ENCODE results near the gene LBHD2.

LBHD2 gene

GRCh38 chr14:103067231-103067954 is 16.6 kb upstream of the LBHD2 start:
- intact Hi-C loops (cut with DNase I) = no loop called here
- DNase-seq = peak in 2 of 10 donors; percentile 28 to 47

- intact Hi-C loops (cut with DNase I) = no loop called here
- DNase-seq = peak in 2 of 10 donors; percentile 44 to 63
These were observed 15.5 kb upstream of the LBHD2 start for GRCh38 chr14:103068351-103069073.

- peak in 2 of 10 donors; percentile 56 to 62 for DNase-seq
- intact Hi-C loops (cut with DNase I) = no loop called here
These were observed 13.6 kb upstream of the LBHD2 start for GRCh38 chr14:103070263-103070885.

GRCh38 chr14:103070971-103071542 is 13.0 kb upstream of the LBHD2 start:
- DNase-seq = peak in 3 of 10 donors; percentile 62 to 74 (median 62)
- intact Hi-C loops (cut with DNase I) = no loop called here

GRCh38 chr14:103071544-103072251 is 12.3 kb upstream of the LBHD2 start:
- intact Hi-C loops (cut with DNase I) = no loop called here
- peak in 3 of 10 donors; percentile 55 to 63 (median 62) for DNase-seq

GRCh38 chr14:103072595-103073366 is 11.2 kb upstream of the LBHD2 start:
- intact Hi-C loops (cut with DNase I) = no loop called here
- peak in 4 of 10 donors; percentile 9 to 77 (median 68) for DNase-seq

- DNase-seq = peak in 4 of 10 donors; percentile 21 to 81 (median 66)
- intact Hi-C loops (cut with DNase I) = no loop called here
These were observed 10.6 kb upstream of the LBHD2 start for GRCh38 chr14:103073367-103073875.

- DNase-seq = peak in 3 of 10 donors; percentile 10 to 66 (median 56)
- intact Hi-C loops (cut with DNase I) = no loop called here
These were observed 9.9 kb upstream of the LBHD2 start for GRCh38 chr14:103073876-103074728.

GRCh38 chr14:103074729-103075367 is 9.2 kb upstream of the LBHD2 start:
- intact Hi-C loops (cut with DNase I) = loop anchor here (5.0 kb wide), 1 partner anchor 383 kb away; no protein-coding TSS in a partner anchor
- DNase-seq = peak in 3 of 10 donors; percentile 24 to 82 (median 57)

- intact Hi-C loops (cut with DNase I) = loop anchor here (2.0 to 5.0 kb wide), 2 partner anchors 214 to 386 kb away; no protein-coding TSS in a partner anchor
- peak; percentile 40 to 96 (median 78) for DNase-seq
These were observed 5.6 kb upstream of the LBHD2 start for GRCh38 chr14:103078420-103078749.

- intact Hi-C loops (cut with DNase I) = loop anchor here (2.0 to 5.0 kb wide), 2 partner anchors 214 to 387 kb away; no protein-coding TSS in a partner anchor
- DNase-seq = peak in 3 of 10 donors; percentile 4 to 63 (median 60)
These were observed 5.0 kb upstream of the LBHD2 start for GRCh38 chr14:103078860-103079587.

GRCh38 chr14:103081951-103082350 is 2.1 kb upstream of the LBHD2 start:
- intact Hi-C loops (cut with DNase I) = no loop called here
- no peak for DNase-seq

- peak in 3 of 10 donors; percentile 57 to 75 (median 70) for DNase-seq
- intact Hi-C loops (cut with DNase I) = no loop called here
These were observed 1.4 kb downstream of the LBHD2 start for GRCh38 chr14:103085106-103086091.

- DNase-seq = peak in 2 of 10 donors; percentile 53 to 66
- intact Hi-C loops (cut with DNase I) = no loop called here
These were observed 2.8 kb downstream of the LBHD2 start for GRCh38 chr14:103086771-103087342.

GRCh38 chr14:103087343-103087835 is 3.4 kb downstream of the LBHD2 start:
- DNase-seq = peak in 5 of 10 donors; percentile 19 to 83 (median 67)
- intact Hi-C loops (cut with DNase I) = no loop called here

All from posterior cingulate gyrus (tissue), 11 donors.